ENCODE measurements around the gene NVL.

GRCh38 chr1:224203243-224204016, 126.5 kb downstream of the NVL start:
- no peak for TF ChIP-seq RXRA (IDR thresholded peaks at IDR 0.05; ENCODE audit: borderline replicate concordance, low read depth)
- no peak for TF ChIP-seq YY1 (IDR thresholded peaks at IDR 0.05; ENCODE audit: low read depth)
- TF ChIP-seq SMC3 (IDR thresholded peaks at IDR 0.05; ENCODE audit: low read depth, low read length) = no peak
- no peak for TF ChIP-seq TEAD4 (IDR thresholded peaks at IDR 0.05; ENCODE audit: borderline replicate concordance, insufficient read depth)
- no peak for TF ChIP-seq CTCF (IDR thresholded peaks at IDR 0.05)
- no peak; the same call in 1 of the 2 replicates for TF ChIP-seq RAD21 (IDR thresholded peaks at IDR 0.05; ENCODE audit: low read length)

Data from SK-N-SH (cell line).